ENCODE results near the gene KLF3.

- TF ChIP-seq, protein P1, sequence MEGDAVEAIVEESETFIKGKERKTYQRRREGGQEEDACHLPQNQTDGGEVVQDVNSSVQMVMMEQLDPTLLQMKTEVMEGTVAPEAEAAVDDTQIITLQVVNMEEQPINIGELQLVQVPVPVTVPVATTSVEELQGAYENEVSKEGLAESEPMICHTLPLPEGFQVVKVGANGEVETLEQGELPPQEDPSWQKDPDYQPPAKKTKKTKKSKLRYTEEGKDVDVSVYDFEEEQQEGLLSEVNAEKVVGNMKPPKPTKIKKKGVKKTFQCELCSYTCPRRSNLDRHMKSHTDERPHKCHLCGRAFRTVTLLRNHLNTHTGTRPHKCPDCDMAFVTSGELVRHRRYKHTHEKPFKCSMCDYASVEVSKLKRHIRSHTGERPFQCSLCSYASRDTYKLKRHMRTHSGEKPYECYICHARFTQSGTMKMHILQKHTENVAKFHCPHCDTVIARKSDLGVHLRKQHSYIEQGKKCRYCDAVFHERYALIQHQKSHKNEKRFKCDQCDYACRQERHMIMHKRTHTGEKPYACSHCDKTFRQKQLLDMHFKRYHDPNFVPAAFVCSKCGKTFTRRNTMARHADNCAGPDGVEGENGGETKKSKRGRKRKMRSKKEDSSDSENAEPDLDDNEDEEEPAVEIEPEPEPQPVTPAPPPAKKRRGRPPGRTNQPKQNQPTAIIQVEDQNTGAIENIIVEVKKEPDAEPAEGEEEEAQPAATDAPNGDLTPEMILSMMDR (IDR thresholded peaks at IDR 0.05): no peak
- TF ChIP-seq POLR2A (IDR thresholded peaks at IDR 0.05): no peak
Measured at GRCh38 chr4:38641811-38642210, 22.2 kb upstream of the KLF3 start.
